NB4 (cell line): ENCODE data around the gene DGCR2.

Source experiments
- POLR2A ChIP-seq: IDR thresholded peaks from 2 replicates; pipeline ENCODE4 v1.6.1; 2011; ENCODE audit warnings: mild to moderate bottlenecking; ENCODE audit not compliant: insufficient read length; ENCODE audit errors: extremely low read depth
- TF ChIP-seq, protein P1 (sequence below): IDR thresholded peaks from one replicate; pipeline ENCODE4 v1.5.1; 2012; ENCODE audit warnings: low read depth, low read length
- TF ChIP-seq, protein P2 (sequence below): IDR thresholded peaks from 2 replicates; pipeline ENCODE4 v1.6.1; 2011; ENCODE audit warnings: low read depth, low read length

DNA sequence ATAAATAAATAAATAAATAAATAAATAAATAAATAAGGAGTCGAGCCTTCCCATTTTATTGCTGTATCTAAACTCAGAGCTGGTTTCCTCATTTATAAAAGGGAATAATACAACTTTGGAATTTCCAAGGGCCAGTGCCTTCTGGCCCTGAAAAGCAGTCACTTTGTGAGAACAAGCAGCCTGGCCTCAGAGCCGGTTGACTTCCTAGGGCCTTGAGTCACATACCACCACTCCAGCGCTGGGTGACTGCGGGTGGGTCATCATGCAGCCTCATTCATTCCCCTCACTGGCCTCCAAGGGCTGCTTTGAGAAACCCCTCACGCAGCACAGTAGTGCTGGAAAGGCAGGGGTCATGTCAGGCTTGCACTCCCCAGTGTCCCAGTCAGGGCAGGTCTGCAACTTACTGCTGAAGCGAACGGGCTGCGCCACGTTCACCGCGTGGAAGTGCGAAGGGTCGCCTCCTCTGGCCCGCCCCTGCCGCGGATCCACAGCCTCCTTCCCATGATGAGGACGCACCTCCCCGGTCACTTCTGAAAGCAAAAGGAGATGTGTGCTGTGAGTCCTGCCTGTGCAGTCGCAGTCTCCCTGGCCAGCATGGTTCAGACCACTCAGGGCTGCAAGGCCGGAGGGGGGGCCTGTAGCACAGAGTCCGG, 54.4 kb downstream of the DGCR2 start:
- TF ChIP-seq, protein P1, sequence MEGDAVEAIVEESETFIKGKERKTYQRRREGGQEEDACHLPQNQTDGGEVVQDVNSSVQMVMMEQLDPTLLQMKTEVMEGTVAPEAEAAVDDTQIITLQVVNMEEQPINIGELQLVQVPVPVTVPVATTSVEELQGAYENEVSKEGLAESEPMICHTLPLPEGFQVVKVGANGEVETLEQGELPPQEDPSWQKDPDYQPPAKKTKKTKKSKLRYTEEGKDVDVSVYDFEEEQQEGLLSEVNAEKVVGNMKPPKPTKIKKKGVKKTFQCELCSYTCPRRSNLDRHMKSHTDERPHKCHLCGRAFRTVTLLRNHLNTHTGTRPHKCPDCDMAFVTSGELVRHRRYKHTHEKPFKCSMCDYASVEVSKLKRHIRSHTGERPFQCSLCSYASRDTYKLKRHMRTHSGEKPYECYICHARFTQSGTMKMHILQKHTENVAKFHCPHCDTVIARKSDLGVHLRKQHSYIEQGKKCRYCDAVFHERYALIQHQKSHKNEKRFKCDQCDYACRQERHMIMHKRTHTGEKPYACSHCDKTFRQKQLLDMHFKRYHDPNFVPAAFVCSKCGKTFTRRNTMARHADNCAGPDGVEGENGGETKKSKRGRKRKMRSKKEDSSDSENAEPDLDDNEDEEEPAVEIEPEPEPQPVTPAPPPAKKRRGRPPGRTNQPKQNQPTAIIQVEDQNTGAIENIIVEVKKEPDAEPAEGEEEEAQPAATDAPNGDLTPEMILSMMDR = no peak
- TF ChIP-seq, protein P2, sequence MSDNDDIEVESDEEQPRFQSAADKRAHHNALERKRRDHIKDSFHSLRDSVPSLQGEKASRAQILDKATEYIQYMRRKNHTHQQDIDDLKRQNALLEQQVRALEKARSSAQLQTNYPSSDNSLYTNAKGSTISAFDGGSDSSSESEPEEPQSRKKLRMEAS = no peak
- no peak for TF ChIP-seq POLR2A
